Fibroblast of lung (primary cell): Measurements from ENCODE around the gene MYOM3. TPM values are rescaled to one million over a fixed set of nuclear protein-coding genes. Genes with fewer than 3 reads are reported as not detected.

ENCODE experiments used
- DNase-seq, 2 donors: peaks; one replicate each; pipeline versions ENCODE4 v3.0.0 to v3.0.0-alpha.2; 2010; ENCODE audit warnings: low read depth in 2 of 2
- H2AFZ ChIP-seq: 2 replicates; pipeline ENCODE4 v1.5.1; 2012; ENCODE audit warnings: low read length, control low read depth, inconsistent platforms
- H3K27ac ChIP-seq: 2 replicates; pipeline ENCODE4 v1.5.1; 2011; ENCODE audit warnings: low read length, control low read depth; ENCODE audit not compliant: insufficient read depth
- H3K27me3 ChIP-seq: 2 replicates; pipeline ENCODE4 v1.5.1; 2011; ENCODE audit warnings: mild to moderate bottlenecking, low read length; ENCODE audit not compliant: control insufficient read depth, insufficient read depth
- H3K36me3 ChIP-seq: 2 replicates; pipeline ENCODE4 v1.5.1; 2011; ENCODE audit warnings: low read length; ENCODE audit not compliant: control insufficient read depth, insufficient read depth
- H3K4me1 ChIP-seq: 2 replicates; pipeline ENCODE4 v1.5.1; 2011; ENCODE audit warnings: low read length; ENCODE audit not compliant: control insufficient read depth, insufficient read depth; ENCODE audit errors: extremely low read depth
- H3K4me2 ChIP-seq: 2 replicates; pipeline ENCODE4 v1.5.1; 2011; ENCODE audit warnings: low read length, control low read depth; ENCODE audit not compliant: insufficient read depth; ENCODE audit errors: extremely low read depth
- H3K4me3 ChIP-seq, 4 experiments: fragments of 200-600 bp in 1 of 4; sonication (generic) in 1 of 4; replicated peaks in 1 of 4; 2 replicates each; pipeline ENCODE4 v1.5.1; 2011 to 2016; ENCODE audit warnings: low read length in 4 of 4, low read depth in 3 of 4, mild to moderate bottlenecking in 3 of 4, control low read depth in 2 of 4, inconsistent platforms in 1 of 4, mixed read lengths in 1 of 4; ENCODE audit not compliant: insufficient read depth in 1 of 4; ENCODE audit errors: control extremely low read depth in 1 of 4
- H3K79me2 ChIP-seq: 2 replicates; pipeline ENCODE4 v1.5.1; 2012; ENCODE audit warnings: mild to moderate bottlenecking, low read length, inconsistent platforms; ENCODE audit not compliant: control insufficient read depth, insufficient read depth
- H3K9ac ChIP-seq: 2 replicates; pipeline ENCODE4 v1.5.1; 2011; ENCODE audit warnings: mild to moderate bottlenecking, low read length, control low read depth; ENCODE audit not compliant: insufficient read depth
- H3K9me3 ChIP-seq: 2 replicates; pipeline ENCODE4 v1.5.1; 2012; ENCODE audit warnings: low read depth, low read length; ENCODE audit not compliant: control insufficient read depth, insufficient read depth
- H4K20me1 ChIP-seq: 2 replicates; pipeline ENCODE4 v1.5.1; 2011; ENCODE audit warnings: low read length; ENCODE audit not compliant: control insufficient read depth, insufficient read depth; ENCODE audit errors: extremely low read depth
- CTCF ChIP-seq, 2 donors: IDR thresholded peaks in 1 of 2; conservative IDR thresholded peaks in 1 of 2; 1 replicate in 1 of 2; 2 replicates in 1 of 2; pipeline ENCODE4 v1.5.1; 2011 to 2012; ENCODE audit warnings: low read length in 2 of 2, control low read depth in 1 of 2, inconsistent platforms in 1 of 2, low read depth in 1 of 2, mild to moderate bottlenecking in 1 of 2
- EZH2 ChIP-seq: IDR thresholded peaks from 2 replicates; pipeline ENCODE4 v1.5.1; 2012; ENCODE audit warnings: low read length, control low read depth, mild to moderate bottlenecking; ENCODE audit errors: missing control alignments
- polyA plus RNA-seq, 2 donors: library from polyadenylated mRNA; depleted of rRNA in 1 of 2; stranded (reverse) in 1 of 2; unstranded in 1 of 2; fragments of >200 nt; gene quantifications; 2 replicates each; pipeline ENCODE4 v1.2.1, GENCODE V29; 2011 to 2012; ENCODE audit warnings: missing spikeins in 1 of 2
- total RNA-seq: library from RNA; depleted of rRNA; stranded (reverse); fragments of >200 nt; gene quantifications from 2 replicates; pipeline ENCODE4 v1.2.1, GENCODE V29; 2014

MYOM3 gene
- total and polyA plus RNA-seq, 2 donors (not counting 1 experiment from before 2014, with no cell fraction given), result not detected

GRCh38 chr1:24090736-24091135 is 21.2 kb downstream of the MYOM3 start:
- no peak for TF ChIP-seq EZH2
- no peak for TF ChIP-seq CTCF (conservative IDR thresholded peaks at IDR 0.05 in 1 of 2, IDR thresholded peaks at IDR 0.05 in 1 of 2; ENCODE audit: low read depth in 1 of 2, low read length in 2 of 2)
- H3K36me3 ChIP-seq, result no peaks in the 10 kb centered on the region
- H3K27me3 ChIP-seq, result peaks cover 4% of the 10 kb centered on the region
- H3K4me3 ChIP-seq, result no peak overlapping the region
- no peak overlapping the region for H3K4me2 ChIP-seq
- no peak overlapping the region for H3K27ac ChIP-seq
- H3K4me1 ChIP-seq, result no peaks in the 10 kb centered on the region
- H2AFZ ChIP-seq, result no peak overlapping the region
- no peaks in the 10 kb centered on the region for H4K20me1 ChIP-seq
- no peaks in the 10 kb centered on the region for H3K79me2 ChIP-seq
- H3K9ac ChIP-seq, result no peak overlapping the region
- DNase-seq, result no peak
- H3K9me3 ChIP-seq, result no peaks in the 10 kb centered on the region

- no peak for DNase-seq
- TF ChIP-seq CTCF (conservative IDR thresholded peaks at IDR 0.05 in 1 of 2, IDR thresholded peaks at IDR 0.05 in 1 of 2; ENCODE audit: low read depth in 1 of 2, low read length in 2 of 2) (no peak), EZH2 (no peak)
- no peak overlapping the region for H3K4me3 ChIP-seq
- no peak overlapping the region for H3K9ac ChIP-seq
- no peak overlapping the region for H3K27ac ChIP-seq
- peaks cover under 1% of the 10 kb centered on the region for H3K27me3 ChIP-seq
- H3K4me1 ChIP-seq, result no peaks in the 10 kb centered on the region
- no peaks in the 10 kb centered on the region for H4K20me1 ChIP-seq
- H2AFZ ChIP-seq, result no peak overlapping the region
- no peaks in the 10 kb centered on the region for H3K79me2 ChIP-seq
- H3K4me2 ChIP-seq, result no peak overlapping the region
- no peaks in the 10 kb centered on the region for H3K9me3 ChIP-seq
- H3K36me3 ChIP-seq, result no peaks in the 10 kb centered on the region
Observed at GRCh38 chr1:24089743-24090555, 22.0 kb downstream of the MYOM3 start.

GRCh38 chr1:24089027-24089742 is 22.8 kb downstream of the MYOM3 start:
- Histone ChIP-seq H4K20me1 (no peaks in the 10 kb centered on the region), H2AFZ (no peak overlapping the region), H3K4me1 (no peaks in the 10 kb centered on the region), H3K9me3 (no peaks in the 10 kb centered on the region), H3K4me2 (no peak overlapping the region), H3K9ac (no peak overlapping the region), H3K27ac (no peak overlapping the region), H3K27me3 (no peaks in the 10 kb centered on the region), H3K4me3 (no peak overlapping the region), H3K36me3 (no peaks in the 10 kb centered on the region), H3K79me2 (no peaks in the 10 kb centered on the region)
- TF ChIP-seq CTCF (conservative IDR thresholded peaks at IDR 0.05 in 1 of 2, IDR thresholded peaks at IDR 0.05 in 1 of 2; ENCODE audit: low read depth in 1 of 2, low read length in 2 of 2) (no peak), EZH2 (no peak)
- DNase-seq, result no peak
